Measurements from ENCODE around the gene TEN1. TPM values are rescaled to one million over a fixed set of nuclear protein-coding genes. Genes with fewer than 3 reads are reported as not detected.

The TEN1 gene, protein sequence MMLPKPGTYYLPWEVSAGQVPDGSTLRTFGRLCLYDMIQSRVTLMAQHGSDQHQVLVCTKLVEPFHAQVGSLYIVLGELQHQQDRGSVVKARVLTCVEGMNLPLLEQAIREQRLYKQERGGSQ
- total RNA-seq, result 1 to 10 TPM; 6.5 to 9.2 TPM

DNA sequence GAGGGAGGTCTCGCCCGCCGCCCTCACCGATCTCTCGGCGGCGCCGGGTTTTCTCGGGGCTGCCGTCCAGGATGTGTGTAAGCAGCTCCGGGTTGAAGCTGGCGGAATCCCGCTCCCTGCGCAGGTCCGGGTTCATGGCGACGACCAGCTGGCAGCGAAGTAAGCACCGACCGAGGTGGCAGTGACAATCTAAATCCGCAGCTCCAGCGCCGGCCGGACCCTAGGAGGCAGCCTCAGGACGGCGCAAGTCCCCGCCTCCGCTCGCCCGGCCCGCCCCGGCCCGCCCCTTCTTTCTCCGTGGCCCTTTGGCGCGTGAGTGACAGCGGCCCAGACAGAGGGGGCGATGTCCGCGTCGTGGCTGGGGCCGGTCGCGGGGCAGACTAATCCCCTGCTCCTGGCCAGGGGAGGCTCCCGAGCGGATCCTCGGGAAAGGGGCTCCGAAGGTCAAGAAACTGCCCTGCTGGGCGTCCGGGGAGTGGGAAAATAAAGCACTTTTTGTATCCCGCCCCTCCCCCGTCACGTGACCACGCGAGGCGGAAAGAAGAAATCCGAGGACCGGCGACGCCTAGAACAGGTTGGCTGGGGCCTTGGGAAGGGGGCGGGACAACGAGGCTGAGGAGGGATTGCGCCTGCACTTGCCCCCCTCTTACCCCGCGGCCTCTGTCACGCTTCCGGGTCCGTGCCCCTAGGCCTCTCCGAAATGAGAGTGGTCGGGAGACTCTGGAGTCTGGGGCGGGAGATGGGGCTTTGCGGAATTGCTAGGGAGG, at the start of gene TEN1, which contains the start of gene ACOX1:
Gene TEN1 (plus strand): TSS at position 303 of the 767 bp plus-strand sequence. CDS start 6,953 bp downstream, outside the sequence.
Gene ACOX1 (minus strand): TSS at position 229 of the 767 bp plus-strand sequence. CDS start 93 bp downstream, at position 136.
- 0 to 2% methylated on average over 19 to 72 of the region's 72 CpGs for WGBS, 2 donors
- intact Hi-C loops (cut with DNase I), result no loop called here
- peaks cover 78% of the 10 kb centered on the region for H3K4me1 ChIP-seq
- H3K36me3 ChIP-seq (replicated peaks in 1 of 2; ENCODE audit: insufficient read depth in 1 of 2, low read depth in 2 of 2), result no peaks in the 10 kb centered on the region
- DNase-seq (peak; percentile 98 to 99 (median 98)), ATAC-seq (peak; percentile 87)
- peak within 1 kb of the TSS; percentile 97 to 99 (median 98) for H3K27ac ChIP-seq
- TF ChIP-seq POLR2A (IDR thresholded peaks at IDR 0.05), result peak; percentile 93 to 98 (median 98)
- TF ChIP-seq, protein P1, sequence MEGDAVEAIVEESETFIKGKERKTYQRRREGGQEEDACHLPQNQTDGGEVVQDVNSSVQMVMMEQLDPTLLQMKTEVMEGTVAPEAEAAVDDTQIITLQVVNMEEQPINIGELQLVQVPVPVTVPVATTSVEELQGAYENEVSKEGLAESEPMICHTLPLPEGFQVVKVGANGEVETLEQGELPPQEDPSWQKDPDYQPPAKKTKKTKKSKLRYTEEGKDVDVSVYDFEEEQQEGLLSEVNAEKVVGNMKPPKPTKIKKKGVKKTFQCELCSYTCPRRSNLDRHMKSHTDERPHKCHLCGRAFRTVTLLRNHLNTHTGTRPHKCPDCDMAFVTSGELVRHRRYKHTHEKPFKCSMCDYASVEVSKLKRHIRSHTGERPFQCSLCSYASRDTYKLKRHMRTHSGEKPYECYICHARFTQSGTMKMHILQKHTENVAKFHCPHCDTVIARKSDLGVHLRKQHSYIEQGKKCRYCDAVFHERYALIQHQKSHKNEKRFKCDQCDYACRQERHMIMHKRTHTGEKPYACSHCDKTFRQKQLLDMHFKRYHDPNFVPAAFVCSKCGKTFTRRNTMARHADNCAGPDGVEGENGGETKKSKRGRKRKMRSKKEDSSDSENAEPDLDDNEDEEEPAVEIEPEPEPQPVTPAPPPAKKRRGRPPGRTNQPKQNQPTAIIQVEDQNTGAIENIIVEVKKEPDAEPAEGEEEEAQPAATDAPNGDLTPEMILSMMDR (IDR thresholded peaks at IDR 0.05), result peak in 6 of 7 experiments; percentile 29 to 56 (median 42)
- no peaks in the 10 kb centered on the region for H3K27me3 ChIP-seq
- H3K4me3 ChIP-seq, result peak within 1 kb of the TSS; percentile 69 to 74
- no peaks in the 10 kb centered on the region for H3K9me3 ChIP-seq

DNA sequence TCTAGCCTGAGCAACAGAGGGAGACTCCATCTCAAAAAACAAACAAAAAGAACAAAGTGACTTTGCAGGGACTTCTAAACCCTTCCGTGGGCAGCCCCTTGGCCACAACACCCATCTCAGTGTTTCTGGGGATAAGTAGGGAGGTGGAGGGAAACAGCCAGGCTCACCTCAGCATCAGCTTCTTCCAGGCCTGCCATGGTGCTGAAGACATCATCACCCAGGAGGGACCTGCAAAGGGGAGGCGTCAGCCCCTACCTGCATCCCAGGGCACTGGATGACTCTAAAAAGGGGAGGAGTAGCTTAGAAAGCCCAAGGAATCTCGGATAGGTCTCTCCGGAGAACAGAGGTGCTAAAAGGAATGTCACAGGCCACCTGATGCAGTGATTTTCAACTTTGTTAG, 48.0 kb upstream of the TEN1 start:
- DNase-seq (no peak), ATAC-seq (no peak)
- Histone ChIP-seq H3K27ac (no peak overlapping the region), H3K4me3 (no peak overlapping the region), H3K4me1 (no peaks in the 10 kb centered on the region), H3K9me3 (no peaks in the 10 kb centered on the region), H3K36me3 (replicated peaks in 1 of 2; ENCODE audit: insufficient read depth in 1 of 2, low read depth in 2 of 2) (no peaks in the 10 kb centered on the region), H3K27me3 (no peaks in the 10 kb centered on the region)
- 88 to 100% methylated on average over 1 to 4 of the region's 4 CpGs for WGBS, 2 donors
- TF ChIP-seq, protein P1 (IDR thresholded peaks at IDR 0.05), result no peak
- no peak for TF ChIP-seq POLR2A (IDR thresholded peaks at IDR 0.05)
- intact Hi-C loops (cut with DNase I), result no loop called here

DNA sequence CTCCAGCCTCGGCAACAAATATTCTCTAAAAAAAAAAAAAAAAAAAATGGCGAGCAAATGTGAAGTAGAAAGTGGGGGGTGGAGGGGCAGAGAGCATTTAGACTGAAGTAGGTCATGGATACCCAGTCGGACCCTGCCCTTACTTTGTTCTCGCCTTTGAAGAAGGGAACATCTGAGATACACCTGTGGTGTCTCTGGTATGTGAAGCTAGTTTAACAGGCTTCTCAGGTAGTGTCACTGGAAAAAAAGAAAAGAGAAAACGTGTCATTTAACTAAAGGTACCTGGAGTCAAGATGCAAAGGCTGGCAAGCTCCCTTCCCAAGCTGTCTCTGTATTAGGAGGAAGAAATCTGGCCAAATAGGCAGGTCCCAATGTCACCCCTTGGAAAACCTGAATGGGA, 46.2 kb upstream of the TEN1 start:
- intact Hi-C loops (cut with DNase I), result no loop called here
- TF ChIP-seq, protein P1 (IDR thresholded peaks at IDR 0.05), result no peak
- no peak for TF ChIP-seq POLR2A (IDR thresholded peaks at IDR 0.05)
- no peak for ATAC-seq
- no peak for DNase-seq
- Histone ChIP-seq H3K36me3 (replicated peaks in 1 of 2; ENCODE audit: insufficient read depth in 1 of 2, low read depth in 2 of 2) (no peaks in the 10 kb centered on the region), H3K27ac (no peak overlapping the region), H3K4me3 (no peak overlapping the region), H3K9me3 (no peaks in the 10 kb centered on the region), H3K4me1 (no peaks in the 10 kb centered on the region), H3K27me3 (no peaks in the 10 kb centered on the region)
- 86 to 89% methylated on average over 5 of the region's 5 CpGs for WGBS, 2 donors

DNA sequence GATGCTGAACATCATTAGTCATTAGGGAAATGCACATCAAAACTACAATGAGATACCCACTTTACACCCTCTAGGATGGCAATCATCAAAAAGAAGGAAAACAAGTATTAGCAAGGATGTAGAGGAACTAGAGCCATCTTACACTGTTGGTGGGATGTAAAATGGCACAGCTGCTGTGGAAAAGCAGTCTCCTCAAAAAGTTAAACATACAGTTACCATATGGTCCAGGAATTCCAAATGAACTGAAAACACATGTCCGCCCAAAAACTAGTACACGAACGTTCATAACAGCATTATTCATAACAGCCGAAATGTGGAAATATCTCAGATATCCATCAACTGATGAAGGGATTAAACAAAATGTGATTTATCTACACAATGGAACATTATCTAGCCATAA, 45.2 kb upstream of the TEN1 start:
- no peaks in the 10 kb centered on the region for H3K36me3 ChIP-seq (replicated peaks in 1 of 2; ENCODE audit: insufficient read depth in 1 of 2, low read depth in 2 of 2)
- TF ChIP-seq, protein P1 (IDR thresholded peaks at IDR 0.05), result no peak
- TF ChIP-seq POLR2A (IDR thresholded peaks at IDR 0.05), result no peak
- intact Hi-C loops (cut with DNase I), result no loop called here
- no peak overlapping the region for H3K4me3 ChIP-seq
- ATAC-seq (no peak), DNase-seq (no peak)
- no peaks in the 10 kb centered on the region for H3K4me1 ChIP-seq
- no peaks in the 10 kb centered on the region for H3K9me3 ChIP-seq
- H3K27ac ChIP-seq, result no peak overlapping the region
- H3K27me3 ChIP-seq, result no peaks in the 10 kb centered on the region
- 80 to 85% methylated on average over 4 of the region's 4 CpGs for WGBS, 2 donors

All from body of pancreas (tissue), 4 donors.